SU-DHL-6 (cell line): ENCODE measurements around the gene MEIKIN.

Experiments used
- CTCF ChIP-seq: fragments of 200-600 bp; sonication (generic); IDR thresholded peaks from one replicate; pipeline ENCODE4 v1.5.1; 2017; ENCODE audit warnings: antibody characterized with exemption, mild to moderate bottlenecking, low read length, moderate library complexity; ENCODE audit not compliant: insufficient read depth, poor library complexity, severe bottlenecking
- EZH2phosphoT487 ChIP-seq: fragments of 200-600 bp; sonication (generic), shearing (Covaris generic); conservative IDR thresholded peaks from 2 replicates; pipeline ENCODE4 v1.6.1; 2018; ENCODE audit warnings: mild to moderate bottlenecking, antibody characterized with exemption, low read length, moderate library complexity, mixed read lengths

- TF ChIP-seq EZH2phosphoT487, result no peak
- no peak for TF ChIP-seq CTCF
Measured at GRCh38 chr5:131767891-131768290, 177.6 kb downstream of the MEIKIN start.
